DOHH2 (cell line): Measurements from ENCODE around the gene PLAGL1.
"Not testable (repeated sequence)": the region's sequence is repeated elsewhere in the genome, so short reads cannot be mapped to it uniquely, and the experiment has no call there.

ENCODE experiments used
- H3F3A ChIP-seq: fragments of 200-600 bp; sonication (generic), shearing (Covaris generic); 2 replicates; pipeline ENCODE4 v1.6.0; 2016; ENCODE audit warnings: antibody characterized with exemption, mild to moderate bottlenecking; ENCODE audit not compliant: control insufficient read depth, insufficient read depth
- H3K27ac ChIP-seq: fragments of 200-600 bp; sonication (generic); 2 replicates; pipeline ENCODE4 v1.5.1; 2014; ENCODE audit warnings: low read depth, mild to moderate bottlenecking, low read length, moderate library complexity
- H3K27me3 ChIP-seq: fragments of 200-600 bp; sonication (generic); 2 replicates; pipeline ENCODE4 v1.6.1; 2014; ENCODE audit warnings: mild to moderate bottlenecking, low read length, mixed read lengths; ENCODE audit not compliant: control insufficient read depth
- H3K36me3 ChIP-seq: fragments of 200-600 bp; sonication (generic); 2 replicates; pipeline ENCODE4 v1.6.1; 2014; ENCODE audit warnings: mild to moderate bottlenecking, low read length, moderate library complexity, mixed read lengths; ENCODE audit not compliant: control insufficient read depth
- H3K4me1 ChIP-seq: fragments of 200-600 bp; sonication (generic); 2 replicates; pipeline ENCODE4 v1.6.1; 2014; ENCODE audit warnings: mild to moderate bottlenecking, low read length, mixed read lengths; ENCODE audit not compliant: control insufficient read depth
- H3K4me2 ChIP-seq: fragments of 200-600 bp; sonication (generic); 2 replicates; pipeline ENCODE4 v1.6.0; 2014; ENCODE audit warnings: mild to moderate bottlenecking, low read length, moderate library complexity
- H3K4me3 ChIP-seq: fragments of 200-600 bp; sonication (generic); 2 replicates; pipeline ENCODE4 v1.5.1; 2014; ENCODE audit warnings: mild to moderate bottlenecking, low read length, mixed read lengths
- H3K79me2 ChIP-seq: fragments of 200-600 bp; sonication (generic); 2 replicates; pipeline ENCODE4 v1.6.1; 2014; ENCODE audit warnings: mild to moderate bottlenecking, low read length, mixed read lengths; ENCODE audit not compliant: control insufficient read depth
- H3K9me2 ChIP-seq: fragments of 200-600 bp; sonication (generic); replicated peaks from 2 replicates; pipeline ENCODE4 v1.6.1; 2014; ENCODE audit warnings: mild to moderate bottlenecking, low read length, mixed read lengths; ENCODE audit not compliant: control insufficient read depth
- H3K9me3 ChIP-seq: fragments of 200-600 bp; sonication (generic); 2 replicates; pipeline ENCODE4 v1.6.1; 2014; ENCODE audit warnings: antibody characterized with exemption, low read length, mixed read lengths; ENCODE audit not compliant: control insufficient read depth, insufficient read depth
- H4K20me1 ChIP-seq: fragments of 200-600 bp; sonication (generic); 2 replicates; pipeline ENCODE4 v1.6.0; 2014; ENCODE audit warnings: low read depth, mild to moderate bottlenecking, antibody characterized with exemption, low read length, moderate library complexity; ENCODE audit not compliant: control insufficient read depth, insufficient read depth
- EZH2phosphoT487 ChIP-seq: fragments of 200-600 bp; sonication (generic); IDR thresholded peaks from 2 replicates; pipeline ENCODE4 v1.6.1; 2017; ENCODE audit warnings: borderline replicate concordance, mild to moderate bottlenecking, antibody characterized with exemption, low read length, moderate library complexity, mixed read lengths
- TF ChIP-seq, protein P1 (sequence below): fragments of 200-600 bp; sonication (generic); IDR thresholded peaks from one replicate; pipeline ENCODE4 v1.5.1; 2014; ENCODE audit warnings: antibody characterized with exemption, mild to moderate bottlenecking, low read depth, low read length; ENCODE audit not compliant: poor library complexity, severe bottlenecking

PLAGL1 gene

DNA sequence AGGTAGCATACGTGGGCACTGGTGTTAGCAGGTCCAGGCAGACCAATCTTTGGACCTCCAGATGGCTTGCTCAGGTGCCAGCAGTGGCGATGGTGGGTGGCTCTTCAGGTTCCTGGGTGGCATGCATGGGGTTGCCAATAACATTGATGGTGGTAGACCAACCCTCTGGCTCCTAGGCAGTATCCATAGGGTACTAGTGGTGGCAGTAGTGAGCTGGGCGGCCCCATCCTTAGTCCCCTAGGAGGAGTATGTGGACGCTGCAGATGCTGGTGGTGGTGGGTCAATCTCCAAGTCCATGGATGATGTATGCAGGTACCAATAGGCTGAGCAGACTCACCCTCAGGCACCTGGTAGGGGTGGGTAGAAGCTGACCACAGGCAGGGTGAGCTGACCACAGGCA, 73.2 kb downstream of the PLAGL1 start:
- Histone ChIP-seq H3K79me2 (no peaks in the 10 kb centered on the region), H3K9me3 (no peaks in the 10 kb centered on the region), H3K4me2 (no peak overlapping the region), H3K4me1 (no peaks in the 10 kb centered on the region), H3K4me3 (no peak overlapping the region), H3K27me3 (no peaks in the 10 kb centered on the region), H3K27ac (no peak overlapping the region), H3K9me2 (no peaks in the 10 kb centered on the region), H4K20me1 (no peaks in the 10 kb centered on the region), H3F3A (no peaks in the 10 kb centered on the region), H3K36me3 (no peaks in the 10 kb centered on the region)
- TF ChIP-seq, protein P1, sequence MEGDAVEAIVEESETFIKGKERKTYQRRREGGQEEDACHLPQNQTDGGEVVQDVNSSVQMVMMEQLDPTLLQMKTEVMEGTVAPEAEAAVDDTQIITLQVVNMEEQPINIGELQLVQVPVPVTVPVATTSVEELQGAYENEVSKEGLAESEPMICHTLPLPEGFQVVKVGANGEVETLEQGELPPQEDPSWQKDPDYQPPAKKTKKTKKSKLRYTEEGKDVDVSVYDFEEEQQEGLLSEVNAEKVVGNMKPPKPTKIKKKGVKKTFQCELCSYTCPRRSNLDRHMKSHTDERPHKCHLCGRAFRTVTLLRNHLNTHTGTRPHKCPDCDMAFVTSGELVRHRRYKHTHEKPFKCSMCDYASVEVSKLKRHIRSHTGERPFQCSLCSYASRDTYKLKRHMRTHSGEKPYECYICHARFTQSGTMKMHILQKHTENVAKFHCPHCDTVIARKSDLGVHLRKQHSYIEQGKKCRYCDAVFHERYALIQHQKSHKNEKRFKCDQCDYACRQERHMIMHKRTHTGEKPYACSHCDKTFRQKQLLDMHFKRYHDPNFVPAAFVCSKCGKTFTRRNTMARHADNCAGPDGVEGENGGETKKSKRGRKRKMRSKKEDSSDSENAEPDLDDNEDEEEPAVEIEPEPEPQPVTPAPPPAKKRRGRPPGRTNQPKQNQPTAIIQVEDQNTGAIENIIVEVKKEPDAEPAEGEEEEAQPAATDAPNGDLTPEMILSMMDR = no peak
- TF ChIP-seq EZH2phosphoT487 = no peak

DNA sequence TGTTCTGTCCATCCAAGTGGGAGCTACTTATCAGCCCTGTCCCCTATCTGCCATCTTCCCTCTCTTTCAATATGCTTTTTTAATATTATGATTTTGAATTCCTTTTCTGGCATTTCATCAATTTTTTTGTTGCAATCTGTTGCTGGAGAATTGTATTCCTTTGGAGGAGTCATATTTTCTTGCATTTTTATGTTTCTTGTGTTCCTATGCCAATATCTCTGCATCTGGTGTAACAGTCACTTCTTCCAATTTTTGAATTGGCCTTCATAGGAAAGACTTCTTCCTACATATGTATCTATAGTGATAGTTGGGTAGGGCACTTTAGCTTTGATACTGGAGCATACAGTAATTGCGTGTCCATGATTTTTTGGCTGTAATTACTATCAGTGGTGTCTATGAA, 73.7 kb downstream of the PLAGL1 start:
- H3K27me3 ChIP-seq = no peaks in the 10 kb centered on the region

DNA sequence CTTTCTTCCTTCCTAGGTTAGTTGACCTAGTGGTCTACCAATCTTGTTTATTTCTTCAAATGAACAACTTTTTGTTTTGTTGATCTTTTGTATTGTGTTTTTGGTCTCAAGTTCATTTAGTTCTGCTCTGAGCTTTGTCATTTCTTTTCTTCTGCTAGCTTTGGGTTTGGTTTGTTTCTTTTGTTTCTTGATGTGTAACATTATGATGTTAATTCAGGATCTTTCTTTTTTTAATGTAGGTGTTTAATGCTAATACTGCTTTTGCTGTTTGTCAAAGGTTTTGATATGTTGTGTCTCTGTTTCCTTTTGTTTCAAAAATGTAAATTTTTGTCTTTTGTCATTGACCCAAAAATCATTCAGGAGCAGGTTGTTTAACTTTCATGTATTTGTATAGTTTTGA, 78.1 kb downstream of the PLAGL1 start:
- no peak for TF ChIP-seq EZH2phosphoT487
- TF ChIP-seq, protein P1 = no peak
- Histone ChIP-seq H3K9me2 (no peaks in the 10 kb centered on the region), H3K36me3 (no peaks in the 10 kb centered on the region), H3F3A (no peaks in the 10 kb centered on the region), H3K9me3 (no peaks in the 10 kb centered on the region), H3K27ac (no peak overlapping the region), H3K4me2 (no peak overlapping the region), H4K20me1 (no peaks in the 10 kb centered on the region), H3K79me2 (no peaks in the 10 kb centered on the region), H3K4me1 (no peaks in the 10 kb centered on the region), H3K27me3 (no peaks in the 10 kb centered on the region), H3K4me3 (no peak overlapping the region)

More for the DNA sequence above, 73.7 kb downstream of the PLAGL1 start:
- Histone ChIP-seq H3F3A (no peaks in the 10 kb centered on the region), H3K4me2 (no peak overlapping the region), H4K20me1 (no peaks in the 10 kb centered on the region), H3K36me3 (no peaks in the 10 kb centered on the region), H3K9me3 (no peaks in the 10 kb centered on the region), H3K4me1 (no peaks in the 10 kb centered on the region), H3K27ac (no peak overlapping the region), H3K79me2 (no peaks in the 10 kb centered on the region), H3K9me2 (no peaks in the 10 kb centered on the region), H3K4me3 (no peak overlapping the region)
- TF ChIP-seq, protein P1 = no peak
- no peak for TF ChIP-seq EZH2phosphoT487

DNA sequence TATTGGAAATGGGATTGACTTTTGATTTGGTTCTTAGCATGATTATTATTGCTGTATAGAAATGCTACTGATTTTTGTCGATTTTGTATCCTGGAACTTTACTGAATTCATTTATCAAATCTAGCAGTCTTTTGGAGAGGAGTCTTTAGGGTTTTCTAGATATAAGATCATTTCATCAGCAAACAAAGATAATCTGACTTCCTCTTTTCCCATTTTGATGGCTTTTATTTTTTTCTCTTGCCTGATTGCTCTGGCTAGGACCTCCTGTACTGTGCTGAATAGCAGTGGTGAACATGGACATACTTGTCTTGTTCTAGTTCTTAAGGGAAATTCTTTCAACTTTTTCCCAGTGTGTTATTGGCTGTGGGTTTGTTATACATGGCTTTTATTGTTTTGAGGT, 79.2 kb downstream of the PLAGL1 start:
- no peak overlapping the region for H3K4me3 ChIP-seq
- no peaks in the 10 kb centered on the region for H4K20me1 ChIP-seq
- H3K27me3 ChIP-seq = no peaks in the 10 kb centered on the region
- H3K27ac ChIP-seq = no peak overlapping the region
- no peaks in the 10 kb centered on the region for H3K9me3 ChIP-seq
- no peaks in the 10 kb centered on the region for H3K9me2 ChIP-seq
- H3K4me1 ChIP-seq = no peaks in the 10 kb centered on the region
- H3K4me2 ChIP-seq = no peak overlapping the region
- H3K36me3 ChIP-seq = no peaks in the 10 kb centered on the region
- no peak for TF ChIP-seq EZH2phosphoT487
- TF ChIP-seq, protein P1 = no peak
- no peaks in the 10 kb centered on the region for H3F3A ChIP-seq
- H3K79me2 ChIP-seq = no peaks in the 10 kb centered on the region

DNA sequence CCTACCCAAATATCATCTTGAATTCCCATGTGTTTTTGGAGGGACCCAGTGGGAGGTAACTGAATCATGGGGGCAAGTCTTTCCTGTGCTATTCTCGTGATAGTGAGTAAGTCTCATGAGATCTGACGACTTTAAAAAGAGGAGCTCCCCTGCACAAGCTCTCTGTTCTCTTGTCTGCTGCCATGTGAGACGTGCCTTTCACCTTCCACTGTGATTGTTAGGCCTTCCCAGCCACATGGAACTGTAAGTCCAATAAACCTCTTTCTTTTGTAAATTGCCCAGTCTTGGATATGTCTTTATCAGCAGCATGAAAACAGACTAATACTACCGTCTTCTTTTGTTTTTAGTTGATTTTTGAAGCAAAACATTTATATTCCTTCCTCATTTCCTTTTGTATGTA, 91.0 kb downstream of the PLAGL1 start:
- H3K4me1 ChIP-seq, H3K27ac ChIP-seq, H3K27me3 ChIP-seq, H4K20me1 ChIP-seq, H3F3A ChIP-seq, H3K4me3 ChIP-seq, H3K9me3 ChIP-seq, H3K4me2 ChIP-seq, H3K9me2 ChIP-seq, H3K36me3 ChIP-seq, H3K79me2 ChIP-seq: not testable (repeated sequence)
